Endothelial cell of umbilical vein (primary cell): ENCODE results near the gene CAPN14.

ENCODE experiments used
- CTCF ChIP-seq, 2 donors: IDR thresholded peaks; 1 replicate in 1 of 2; 2 replicates in 1 of 2; pipeline ENCODE4 v1.5.1; 2011; ENCODE audit warnings: low read length in 2 of 2, mild to moderate bottlenecking in 2 of 2, moderate library complexity in 2 of 2, control low read depth in 1 of 2, inconsistent platforms in 1 of 2, low read depth in 1 of 2; ENCODE audit not compliant: insufficient read depth in 1 of 2; ENCODE audit errors: extremely low read depth in 1 of 2
- MAX ChIP-seq: IDR thresholded peaks from 2 replicates; pipeline ENCODE4 v1.6.1; 2011; ENCODE audit not compliant: insufficient read depth, insufficient read length
- MYC ChIP-seq: IDR thresholded peaks from one replicate; pipeline ENCODE4 v1.6.1; 2011; ENCODE audit warnings: mild to moderate bottlenecking, low read depth, low read length
- POLR2A ChIP-seq: IDR thresholded peaks from 2 replicates; pipeline ENCODE4 v1.6.1; 2012; ENCODE audit warnings: low read depth, mild to moderate bottlenecking, control low read depth, low read length
- POLR2AphosphoS5 ChIP-seq: IDR thresholded peaks from 2 replicates; pipeline ENCODE4 v1.6.1; 2012; ENCODE audit warnings: low read depth, mild to moderate bottlenecking, control low read depth, low read length, moderate library complexity; ENCODE audit not compliant: insufficient read depth

- TF ChIP-seq CTCF (IDR thresholded peaks at IDR 0.05; ENCODE audit: extremely low read depth in 1 of 2, insufficient read depth in 1 of 2, low read depth in 1 of 2, low read length in 2 of 2) (no peak), POLR2AphosphoS5 (no peak), MAX (no peak), MYC (no peak), POLR2A (no peak)
These were observed 29.2 kb downstream of the CAPN14 start for GRCh38 chr2:31188131-31188530.
